GM18511 (cell line): ENCODE results near the gene POU2F2.

Source experiments
- ATAC-seq: cut with Tn5 transposase; IDR thresholded peaks from one replicate; pipeline ENCODE4 v1.9.1; 2021; ENCODE audit warnings: mild to moderate bottlenecking, moderate library complexity; ENCODE audit not compliant: unreplicated experiment

POU2F2 gene

DNA sequence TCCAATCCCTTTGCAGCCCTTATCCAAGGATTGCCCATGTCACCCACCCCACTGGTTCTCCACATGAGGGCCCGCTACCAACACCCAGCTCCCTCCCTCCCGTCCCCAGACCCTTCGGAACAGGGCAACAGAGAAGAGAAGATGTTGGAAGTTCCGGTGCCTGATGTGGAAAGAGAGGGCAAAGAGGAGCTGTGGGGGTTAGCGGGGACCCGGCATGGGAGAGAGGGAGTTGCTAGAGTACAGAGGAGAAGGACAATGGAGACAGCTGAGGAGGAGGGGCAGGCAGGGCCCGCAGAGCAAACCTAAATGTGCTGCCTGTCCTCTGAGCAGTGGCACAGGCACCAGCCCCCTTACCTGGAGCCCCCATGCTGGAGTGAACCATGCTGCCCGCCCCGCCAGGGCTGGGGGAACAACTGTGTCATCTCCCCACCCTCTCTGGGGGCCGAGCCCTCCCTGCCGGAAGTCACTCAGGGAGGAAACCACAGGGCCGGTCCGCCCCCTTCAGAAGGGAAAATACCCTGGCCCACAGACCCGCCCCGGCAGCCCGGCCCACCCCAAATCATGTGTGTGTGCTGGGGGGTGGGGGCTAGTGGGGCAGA, at the start of gene POU2F2:
POU2F2 (minus strand) TSS at position 417 of the 599 bp plus-strand sequence; CDS start at position 382, 35 bp downstream.
- ATAC-seq = peak; percentile 35

DNA sequence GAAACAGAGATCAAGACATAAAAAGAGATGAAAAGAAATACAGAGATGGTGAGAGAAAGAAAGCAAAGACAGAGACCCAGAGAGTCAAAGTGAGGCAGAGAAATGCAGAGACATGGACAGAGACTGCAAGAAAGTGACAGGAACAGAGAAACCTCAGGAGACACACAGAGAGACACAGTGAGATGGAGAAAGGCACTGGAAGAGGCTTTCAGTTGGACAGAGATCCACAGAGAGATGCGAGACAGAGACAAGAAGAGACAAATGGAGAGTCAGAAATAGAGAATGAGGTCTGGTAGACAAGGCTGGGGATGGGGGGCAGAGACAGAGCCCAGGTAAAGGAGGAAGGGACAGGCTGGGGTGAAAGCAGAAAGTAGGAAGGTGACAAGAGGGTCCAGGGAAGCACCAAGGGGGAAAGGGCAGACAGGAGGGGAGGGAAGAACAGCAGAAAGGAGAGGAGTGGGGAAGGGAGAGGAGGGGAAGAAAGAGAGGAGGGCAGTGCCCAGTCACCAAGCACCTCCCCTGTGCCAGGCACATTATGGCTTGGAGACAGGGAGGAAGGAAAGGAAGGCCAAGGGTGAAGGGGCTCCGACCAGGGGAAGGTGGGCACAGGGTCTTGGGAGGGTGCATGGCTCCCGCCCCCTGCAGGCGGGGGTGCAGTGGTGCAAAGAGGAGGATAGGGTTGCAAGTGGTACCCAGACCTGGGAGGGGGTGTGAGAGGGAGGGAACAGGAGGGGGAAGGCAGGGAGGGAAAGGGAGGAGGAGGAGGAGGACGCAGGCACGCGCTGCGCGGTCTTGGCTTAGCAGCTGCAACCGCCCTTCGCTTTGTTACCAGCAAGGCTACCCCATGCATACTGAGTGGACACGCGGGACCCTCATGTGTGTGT, 46.8 kb upstream of the POU2F2 start:
- ATAC-seq = no peak

DNA sequence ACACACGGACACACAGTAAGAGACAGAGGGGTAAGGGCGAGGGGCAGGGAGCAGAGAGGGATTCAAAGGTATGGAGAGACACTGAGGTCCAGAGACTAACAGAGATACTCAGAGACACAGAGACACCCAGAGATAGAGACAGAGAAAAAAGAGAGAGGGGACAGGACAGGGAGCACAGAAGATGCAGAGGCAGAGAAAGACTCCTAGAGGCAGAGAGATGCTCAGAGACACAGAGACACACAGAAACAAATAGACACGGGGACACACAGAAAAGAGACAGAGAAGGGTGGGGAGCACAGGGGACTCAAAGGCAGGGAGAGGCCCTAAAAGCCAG, 45.4 kb upstream of the POU2F2 start:
- ATAC-seq = no peak

DNA sequence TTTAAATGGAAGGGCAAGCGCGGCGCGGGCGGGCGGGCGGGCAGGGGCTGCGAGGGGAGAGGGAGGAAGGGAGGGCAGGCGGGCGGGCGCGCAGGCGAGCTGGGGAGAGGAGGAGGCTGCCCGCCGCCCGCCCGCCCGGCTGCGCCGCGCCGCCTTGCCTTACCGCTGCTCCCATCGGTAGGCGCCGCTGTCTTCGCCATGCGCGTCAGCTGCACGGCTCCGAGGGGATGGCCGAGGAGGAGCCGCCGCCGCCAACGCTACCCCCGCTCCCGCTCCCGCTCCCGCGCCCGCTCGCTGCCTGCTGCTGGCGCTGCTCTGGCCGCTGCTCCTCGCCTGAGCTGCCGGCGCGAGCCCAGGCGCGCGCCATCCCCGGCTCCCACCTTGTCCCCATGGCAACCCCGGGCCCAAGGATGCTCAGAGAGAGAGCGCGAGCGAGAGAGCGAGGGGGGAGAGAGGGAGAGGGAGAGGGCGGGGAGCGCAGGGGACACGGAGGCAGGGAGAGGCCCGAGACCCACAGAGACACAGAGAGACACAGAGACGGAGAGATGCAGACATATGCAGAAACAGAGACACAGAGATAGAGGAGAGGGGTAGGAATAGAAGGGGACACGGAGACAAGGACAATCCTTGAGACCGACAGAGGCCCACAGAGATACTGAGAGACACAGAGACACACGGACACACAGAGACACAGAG, 44.9 kb upstream of the POU2F2 start:
- ATAC-seq = no peak

DNA sequence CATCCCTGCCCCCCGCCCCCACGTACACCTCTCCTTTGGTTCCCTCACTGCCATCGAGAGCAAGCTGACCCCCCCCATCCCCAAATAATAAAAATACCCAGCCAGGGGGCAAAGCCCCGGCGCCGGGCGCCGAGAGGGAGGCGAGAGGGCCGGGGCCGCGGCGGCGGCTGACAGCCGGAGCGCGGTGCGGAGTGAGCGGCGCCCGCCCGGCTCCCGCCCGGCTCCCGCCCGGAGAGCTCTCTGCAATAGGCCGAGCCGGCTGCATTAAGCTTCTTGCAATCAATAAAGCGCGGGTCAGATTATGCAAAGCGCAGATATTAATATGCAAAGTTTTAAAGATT, 44.4 kb upstream of the POU2F2 start:
- no peak for ATAC-seq

DNA sequence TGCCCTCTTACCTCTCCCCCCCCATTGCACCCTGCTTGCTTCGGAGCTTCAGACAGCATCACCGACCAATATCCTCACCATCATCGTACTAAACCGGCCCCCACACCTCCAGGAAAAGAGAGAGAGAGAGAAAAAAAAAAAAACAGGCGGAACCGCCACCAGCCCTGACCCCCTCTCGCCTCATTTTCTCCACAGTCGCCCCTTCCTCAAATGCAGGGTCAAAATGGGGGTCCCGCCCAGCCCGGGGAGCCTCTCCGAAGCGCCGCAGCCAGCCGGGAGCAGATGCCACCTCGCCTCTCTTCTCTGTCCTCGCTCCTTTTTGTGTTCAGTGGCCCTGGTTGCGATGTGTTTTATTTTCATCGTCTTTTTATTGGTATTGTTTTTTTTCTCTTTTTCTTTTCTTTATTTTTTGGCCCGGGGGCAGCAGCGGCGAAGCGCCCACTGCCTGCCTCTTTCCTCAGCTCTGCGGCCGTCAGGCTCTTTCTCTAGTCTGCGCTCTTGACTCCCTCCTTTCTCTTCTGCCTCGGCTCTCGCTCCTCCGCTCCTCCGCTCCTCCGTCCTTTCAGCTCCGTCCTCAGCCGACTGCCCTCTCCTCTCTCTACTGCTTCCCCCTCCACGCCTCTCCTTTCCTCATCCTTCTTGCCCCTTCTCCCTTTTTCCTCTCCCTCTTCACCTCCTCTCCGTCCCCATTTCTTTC, 43.9 kb upstream of the POU2F2 start:
- ATAC-seq = no peak

DNA sequence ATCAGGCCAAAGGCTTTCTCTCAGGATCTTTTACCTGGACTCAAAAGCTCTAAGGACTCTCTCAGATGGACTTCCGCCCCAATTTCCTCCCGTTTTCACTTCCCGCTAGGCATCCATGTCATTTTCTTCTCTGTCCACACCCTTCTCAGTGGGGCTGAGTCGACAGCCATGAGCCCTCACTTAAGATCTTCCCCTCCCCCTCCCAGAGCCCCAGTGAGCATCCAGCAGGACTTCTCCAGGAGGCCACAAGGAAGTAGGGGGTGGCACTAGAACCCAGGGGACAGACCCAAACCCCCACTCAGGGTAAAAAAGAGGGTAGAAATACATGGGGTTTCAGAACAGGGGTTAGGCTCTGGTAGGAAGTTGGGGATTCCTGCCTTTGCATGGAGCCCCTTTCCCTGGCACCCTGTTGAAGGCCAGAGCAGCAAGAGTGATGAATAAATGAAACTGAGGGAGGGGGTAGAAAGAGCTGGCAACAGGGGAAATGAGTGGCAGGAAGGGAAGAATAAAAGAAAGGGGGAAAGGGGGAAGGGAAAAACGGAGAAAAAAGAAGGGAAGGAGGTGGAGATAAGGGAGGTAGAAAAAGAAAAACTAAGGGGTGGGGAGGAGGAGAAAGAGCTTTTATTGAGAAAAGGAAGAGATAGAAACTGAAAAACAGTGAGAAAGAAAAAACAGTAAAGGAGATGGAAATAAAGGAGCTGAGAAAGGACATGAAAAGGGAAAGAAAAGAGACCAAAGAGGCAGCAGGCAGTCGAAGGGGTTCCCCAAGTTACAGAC, 42.9 kb upstream of the POU2F2 start:
- ATAC-seq = no peak

DNA sequence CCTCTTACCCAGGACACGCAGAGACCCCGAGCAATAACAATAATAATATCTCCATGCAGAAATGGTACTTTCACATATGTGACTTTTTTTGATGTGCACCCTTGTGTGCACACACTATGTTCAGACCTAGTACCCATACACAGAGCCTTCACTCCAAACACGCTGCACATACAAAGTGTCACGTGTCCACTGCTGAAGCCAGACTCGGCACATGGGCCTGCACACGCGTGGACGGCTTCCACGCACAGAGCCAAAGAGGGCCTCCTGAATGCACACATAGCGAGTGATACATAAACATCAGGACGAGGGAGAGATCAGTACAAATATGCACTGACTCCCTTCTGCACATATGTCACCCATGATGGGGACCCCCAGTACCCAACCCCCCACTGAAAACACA, 41.9 kb upstream of the POU2F2 start:
- ATAC-seq = no peak

DNA sequence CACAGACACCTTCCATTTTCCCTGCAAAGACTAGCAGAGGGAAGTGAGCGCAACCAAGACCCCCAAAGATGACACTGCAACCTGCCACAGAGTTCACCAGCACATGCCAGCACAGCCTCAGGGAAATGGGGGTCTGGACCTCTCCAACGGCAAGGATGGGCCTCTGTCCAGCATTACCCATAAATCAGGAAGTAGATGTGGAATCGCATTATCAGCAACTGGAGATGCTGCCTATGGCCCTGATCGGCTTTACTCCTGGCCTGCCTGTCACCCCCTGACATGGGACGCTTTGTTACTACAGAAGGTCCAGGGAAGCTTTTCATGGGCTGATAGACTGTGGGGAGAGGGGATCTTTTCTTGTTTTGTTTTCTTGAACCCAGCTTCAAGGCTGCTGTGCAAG, 41.4 kb upstream of the POU2F2 start:
- no peak for ATAC-seq

DNA sequence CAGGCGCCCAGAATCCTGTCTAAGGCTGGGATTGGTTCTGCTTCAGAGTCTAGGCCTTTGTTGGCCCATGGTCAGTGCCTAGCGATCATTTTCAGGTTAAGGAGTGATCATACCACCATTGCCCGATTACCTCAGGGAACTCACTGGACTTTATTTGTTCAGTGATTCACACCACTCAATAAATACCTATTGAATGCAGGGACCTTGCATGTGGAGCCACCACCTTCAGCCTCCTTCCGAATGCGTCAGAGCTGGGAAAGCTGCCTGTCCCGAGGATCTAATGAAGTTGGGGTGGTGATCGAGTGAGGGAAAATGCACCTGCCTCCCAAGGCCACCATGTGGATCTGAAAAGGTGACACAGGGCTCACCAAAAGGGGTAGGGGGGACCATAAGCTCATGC, 40.0 kb upstream of the POU2F2 start:
- ATAC-seq = no peak

DNA sequence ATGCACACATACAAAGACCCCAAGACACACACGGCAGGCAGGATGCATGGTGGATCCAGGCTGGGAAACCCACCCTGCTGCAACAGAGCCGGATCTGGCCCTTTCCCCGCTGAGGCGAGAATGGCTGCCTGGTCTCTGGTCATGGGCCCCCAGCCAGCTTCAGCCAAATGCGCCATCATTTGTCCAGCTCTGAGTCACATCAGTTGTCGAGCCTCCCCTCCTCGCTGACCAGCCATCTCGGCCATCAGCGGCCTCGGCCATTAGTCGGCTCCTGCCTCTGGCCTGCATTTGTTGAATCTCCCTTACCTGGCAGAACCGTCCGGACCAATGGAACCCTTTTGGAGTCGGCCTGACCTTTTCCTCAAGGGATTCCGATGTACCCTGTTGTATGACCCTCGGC, 38.5 kb upstream of the POU2F2 start:
- ATAC-seq = no peak

DNA sequence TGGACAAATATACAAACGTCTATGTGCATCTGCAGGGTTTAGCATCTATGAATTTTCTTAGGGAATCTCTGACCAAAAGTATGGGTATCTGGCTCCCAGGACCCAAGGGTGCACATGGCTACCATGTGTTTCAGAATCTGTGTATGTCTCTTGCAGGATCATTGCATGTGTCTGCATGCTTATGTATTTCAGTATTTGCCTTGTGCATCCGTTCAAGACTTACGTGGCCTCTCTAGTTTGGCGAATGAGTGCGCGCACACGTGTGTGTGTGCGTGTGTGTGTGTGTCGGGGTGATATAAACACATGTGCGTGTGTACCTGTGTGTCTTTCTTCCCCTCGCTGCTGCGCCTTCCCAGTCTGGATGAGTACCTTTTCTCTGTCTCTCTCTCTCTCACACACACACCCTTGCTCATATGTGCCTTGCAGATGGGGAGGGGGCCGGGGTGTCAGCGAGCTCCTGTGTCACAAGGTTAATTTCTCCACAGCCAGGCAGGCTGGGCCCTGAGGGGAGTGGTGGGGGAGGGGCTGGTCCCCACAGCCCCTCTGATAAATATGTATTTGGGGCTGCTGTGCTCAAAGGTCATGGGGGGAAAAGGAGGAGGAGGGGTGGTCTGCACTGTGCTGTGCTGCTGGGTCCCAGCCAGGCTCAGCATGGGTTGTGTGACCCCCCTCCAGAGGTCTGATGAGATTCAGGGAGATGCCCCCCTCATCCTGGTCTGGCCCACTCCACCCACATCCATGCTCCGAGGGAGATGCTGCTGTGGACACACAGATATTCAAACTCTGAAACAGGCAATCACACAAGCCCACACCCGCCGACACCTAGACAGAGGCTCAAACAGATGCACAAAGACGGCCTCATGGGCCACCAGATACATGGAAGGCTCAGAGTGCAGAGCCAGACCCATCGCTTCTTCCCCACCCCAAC, 37.5 kb upstream of the POU2F2 start:
- no peak for ATAC-seq

DNA sequence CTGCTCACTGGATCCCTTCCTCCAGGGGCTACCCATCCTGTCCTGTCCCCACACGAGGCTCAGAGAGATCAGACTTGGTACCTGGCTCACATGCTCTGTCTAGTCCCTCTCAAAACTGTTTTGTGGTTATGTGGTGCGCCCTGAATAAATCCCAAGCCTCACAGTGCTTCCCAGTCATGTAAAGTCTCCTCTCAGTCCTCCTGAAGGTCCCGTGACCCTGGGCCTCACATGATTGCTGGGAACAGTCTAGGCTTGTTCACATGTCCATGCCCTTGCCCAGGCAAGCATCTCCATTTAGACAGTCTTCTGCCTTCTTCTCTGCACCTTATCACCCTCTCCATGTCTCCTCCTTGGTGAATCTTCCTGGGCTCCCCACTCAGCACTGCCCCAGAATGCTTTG, 36.0 kb upstream of the POU2F2 start:
- ATAC-seq = no peak

DNA sequence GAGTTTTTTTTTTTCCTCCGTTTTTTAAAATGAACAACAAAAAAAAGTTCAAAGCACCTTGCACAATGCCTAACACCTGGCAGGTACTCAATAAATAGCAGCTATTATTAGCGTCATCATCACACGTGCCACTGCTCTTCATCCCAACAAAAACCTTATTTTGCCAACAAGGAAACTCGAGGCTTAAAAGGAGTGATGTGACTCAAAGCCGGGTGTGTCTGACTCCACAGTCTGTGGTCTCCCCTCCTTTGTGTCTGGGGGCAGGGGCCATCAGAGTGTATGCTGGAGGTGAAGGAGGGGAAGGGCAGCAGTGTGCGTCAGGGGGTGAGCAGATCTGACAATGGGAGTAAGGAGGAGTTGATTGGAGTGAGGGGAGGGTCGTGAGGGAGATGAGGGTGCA, 34.1 kb upstream of the POU2F2 start:
- no peak for ATAC-seq

DNA sequence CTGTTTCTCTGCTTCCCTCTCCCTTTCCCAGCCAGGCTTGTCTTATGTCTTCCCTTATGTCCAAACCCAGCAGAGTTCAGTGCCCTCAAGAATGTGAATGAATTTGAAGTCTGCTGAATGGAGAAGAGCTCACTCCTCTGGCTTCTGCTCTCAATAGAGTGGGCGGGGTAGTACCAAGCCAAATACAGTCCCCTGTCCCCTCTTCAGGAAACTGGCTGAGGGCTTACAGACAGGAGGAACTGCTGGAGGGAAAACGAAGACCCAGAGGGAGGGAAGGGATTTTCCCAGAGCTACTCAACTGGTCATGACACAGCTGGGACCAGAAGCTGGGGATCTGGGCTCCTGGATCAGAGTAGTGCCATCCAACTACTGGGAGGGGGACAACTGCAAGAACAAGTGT, 32.9 kb upstream of the POU2F2 start:
- ATAC-seq = no peak

DNA sequence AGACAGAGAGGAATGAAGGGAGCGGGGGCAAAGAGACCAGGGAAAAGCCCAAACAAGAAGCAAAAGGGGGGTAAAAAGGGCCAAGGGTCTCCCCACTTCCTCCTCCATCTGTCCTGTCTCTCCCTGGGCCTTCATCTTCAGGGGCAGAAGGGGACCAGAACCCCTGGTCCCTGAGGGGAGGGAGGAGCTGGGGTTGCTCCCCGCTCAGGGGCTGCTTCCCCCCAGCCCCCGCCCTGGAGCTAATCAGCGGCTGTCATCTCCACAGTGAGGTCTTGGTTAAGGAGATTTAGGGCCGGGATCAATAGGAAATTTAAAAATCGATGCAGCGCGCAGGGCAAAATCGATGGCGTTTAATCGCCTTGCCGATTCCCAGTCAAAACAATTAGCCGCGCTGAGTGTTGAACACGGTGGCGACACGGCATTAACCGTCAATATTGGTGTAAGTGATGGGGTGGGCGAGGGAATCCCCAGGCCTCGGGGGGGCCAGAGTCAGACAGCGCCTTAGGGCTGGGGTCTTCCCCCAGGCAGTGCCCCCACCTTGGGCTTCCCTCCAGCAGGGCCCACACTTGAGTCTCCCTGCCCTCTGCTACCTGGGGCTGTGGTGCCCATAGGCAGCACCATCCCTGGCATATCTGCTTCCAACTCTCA, 29.5 kb upstream of the POU2F2 start:
- ATAC-seq = no peak

DNA sequence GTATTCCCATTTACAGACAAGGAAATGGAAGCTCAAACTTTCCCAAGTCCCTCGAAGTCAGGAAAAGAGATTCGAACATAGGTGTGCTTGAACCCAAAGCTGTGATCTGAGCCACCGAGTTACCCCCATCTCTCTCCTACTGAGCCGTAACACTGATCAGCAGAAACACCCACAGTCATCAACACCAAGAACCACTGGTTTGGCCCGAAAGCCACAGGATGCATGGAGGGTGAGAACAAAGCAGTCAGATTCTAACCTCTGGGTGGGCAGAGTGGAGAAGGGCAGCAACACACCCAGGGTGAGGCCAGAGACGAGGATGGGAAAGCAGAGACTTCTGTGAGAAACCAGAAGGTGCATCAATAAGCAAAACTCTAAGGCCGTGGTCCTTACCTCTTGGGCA, 27.7 kb upstream of the POU2F2 start:
- ATAC-seq = no peak

DNA sequence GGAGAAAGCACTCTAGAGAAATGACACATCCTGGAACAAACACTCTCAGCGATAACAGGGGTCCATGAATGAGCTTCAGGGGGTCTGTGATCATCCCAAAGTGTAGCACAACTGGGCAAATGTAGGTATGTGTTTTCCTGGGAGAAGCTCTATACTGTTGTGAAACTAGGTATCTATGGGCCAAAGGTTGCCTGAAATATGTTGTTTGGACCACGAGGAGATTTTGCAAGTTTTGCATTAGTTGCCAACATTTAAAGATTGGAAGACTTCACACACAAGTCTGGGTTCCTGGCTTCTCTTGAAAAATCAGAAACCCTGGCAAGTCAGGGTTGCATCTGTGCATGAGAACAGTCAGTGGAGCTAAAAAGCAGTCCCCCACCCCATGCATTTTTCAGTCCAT, 26.7 kb upstream of the POU2F2 start:
- ATAC-seq = no peak

DNA sequence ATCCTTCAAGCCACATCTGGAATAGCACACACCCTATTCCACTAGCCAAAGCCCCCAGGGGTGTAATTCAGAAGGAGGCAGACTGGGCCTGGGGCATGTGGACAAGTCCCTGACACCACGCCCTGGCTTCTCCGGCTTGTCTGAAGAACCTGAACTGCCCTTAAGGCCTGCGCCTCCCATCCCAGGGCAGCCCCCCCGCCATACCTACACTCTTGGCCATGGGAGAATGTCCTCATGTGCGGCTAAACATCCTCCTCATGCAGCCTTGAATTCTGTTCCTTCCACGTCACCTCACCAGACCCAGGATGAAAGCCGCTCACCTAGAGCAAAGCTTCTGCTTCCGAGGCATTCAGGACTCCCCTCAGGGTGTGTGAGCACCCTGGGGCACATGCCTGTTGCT, 24.3 kb upstream of the POU2F2 start:
- no peak for ATAC-seq
